DMS153 treated with DMSO at 0.1 percent for 48 hours (cell line): Measurements from ENCODE around the gene TBC1D13.
"Not testable (repeated sequence)": the region's sequence is repeated elsewhere in the genome, so short reads cannot be mapped to it uniquely, and the experiment has no call there.

Source experiments
- DNase-seq: peaks from one replicate; lab custom pipeline; 2025; ENCODE audit not compliant: unreplicated experiment; lab: John Stamatoyannopoulos, UW

The TBC1D13 gene, protein sequence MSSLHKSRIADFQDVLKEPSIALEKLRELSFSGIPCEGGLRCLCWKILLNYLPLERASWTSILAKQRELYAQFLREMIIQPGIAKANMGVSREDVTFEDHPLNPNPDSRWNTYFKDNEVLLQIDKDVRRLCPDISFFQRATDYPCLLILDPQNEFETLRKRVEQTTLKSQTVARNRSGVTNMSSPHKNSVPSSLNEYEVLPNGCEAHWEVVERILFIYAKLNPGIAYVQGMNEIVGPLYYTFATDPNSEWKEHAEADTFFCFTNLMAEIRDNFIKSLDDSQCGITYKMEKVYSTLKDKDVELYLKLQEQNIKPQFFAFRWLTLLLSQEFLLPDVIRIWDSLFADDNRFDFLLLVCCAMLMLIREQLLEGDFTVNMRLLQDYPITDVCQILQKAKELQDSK

DNA sequence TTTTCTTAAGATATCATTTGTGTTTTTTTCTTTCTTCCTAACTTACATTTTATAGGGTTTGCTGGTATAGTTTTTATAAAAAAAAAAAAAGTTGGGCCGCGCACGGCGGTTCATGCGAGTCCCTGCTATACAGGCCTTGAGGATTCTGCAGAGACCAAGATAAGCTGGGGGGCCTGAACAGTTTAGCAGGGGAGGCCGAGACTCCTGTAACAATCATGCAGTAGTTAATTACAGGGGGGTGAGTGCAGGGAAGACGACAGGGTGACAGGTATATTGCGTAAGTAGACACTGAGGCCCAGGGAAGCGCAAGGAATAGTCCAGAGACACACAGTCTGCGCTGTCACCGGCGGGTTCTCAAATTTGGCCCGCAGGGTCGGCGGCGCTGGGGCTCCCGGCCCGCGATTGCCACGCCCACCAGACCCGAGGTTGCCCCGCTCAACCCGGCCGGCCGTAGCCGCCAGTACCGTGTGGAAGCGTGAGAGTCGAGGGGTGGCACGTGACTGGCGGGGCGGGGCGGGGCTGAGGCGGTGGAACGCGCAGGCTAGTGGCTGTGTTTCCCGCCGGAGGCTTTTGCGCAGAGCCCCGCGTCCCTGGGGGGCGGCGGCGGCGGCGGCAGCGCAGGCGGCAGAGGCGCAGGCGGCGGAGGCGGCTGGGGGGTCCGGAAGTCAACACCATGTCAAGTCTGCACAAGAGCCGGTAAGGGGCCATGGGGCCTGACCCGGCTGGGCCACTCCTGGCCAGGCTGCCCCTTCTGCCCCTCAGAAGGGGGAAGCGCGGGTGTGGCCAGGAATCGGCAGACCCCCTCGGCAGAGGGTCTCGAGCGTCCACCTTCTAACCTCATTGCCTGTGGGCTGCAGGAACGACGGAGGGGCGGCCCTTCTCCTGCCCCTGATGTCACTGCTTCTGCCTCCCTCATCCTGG, at the start of gene TBC1D13:
TBC1D13 (plus strand) TSS at position 573 of the 921 bp plus-strand sequence; CDS start at position 674, 101 bp downstream.
- DNase-seq = peak; percentile 65

DNA sequence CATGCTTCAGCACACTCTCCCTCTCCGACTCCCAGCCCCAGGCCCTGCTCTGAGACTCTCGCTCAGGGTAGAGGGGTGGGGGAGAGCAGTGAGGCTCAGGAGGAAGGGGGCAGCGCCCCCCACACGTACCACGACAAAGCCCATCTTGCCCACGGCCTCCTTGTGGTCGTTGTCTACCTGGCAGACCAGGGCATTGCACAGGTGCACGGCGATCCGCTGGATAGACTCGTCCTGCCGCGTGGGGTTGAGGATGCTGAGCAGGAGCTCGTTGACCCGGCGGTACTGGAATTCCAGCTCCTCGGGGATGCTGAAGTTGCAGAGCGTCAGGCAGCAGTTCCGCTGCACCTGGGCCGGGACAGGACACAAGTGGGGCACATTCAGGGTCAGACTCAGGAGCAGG, 44.7 kb upstream of the TBC1D13 start:
- no peak for DNase-seq

DNA sequence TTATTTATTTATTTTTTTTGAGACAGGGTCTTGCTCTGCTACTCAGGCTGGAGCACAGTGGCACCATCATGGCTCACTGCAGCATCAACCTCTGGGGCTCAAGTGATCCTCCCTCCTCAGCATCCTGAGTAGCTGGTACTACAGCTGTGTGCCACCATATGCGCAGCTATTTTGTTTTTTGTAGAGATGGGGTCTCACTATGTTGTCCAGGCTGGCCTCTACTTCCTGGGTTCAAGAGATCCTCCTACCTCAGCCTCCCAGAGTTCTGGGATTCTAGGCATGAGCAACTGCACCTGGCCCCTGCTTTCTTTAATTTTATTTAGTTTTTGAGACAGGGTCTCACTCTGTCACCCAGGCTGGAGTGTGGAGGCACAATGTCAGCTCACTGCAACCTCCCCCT, 43.6 kb upstream of the TBC1D13 start:
- no peak for DNase-seq

DNA sequence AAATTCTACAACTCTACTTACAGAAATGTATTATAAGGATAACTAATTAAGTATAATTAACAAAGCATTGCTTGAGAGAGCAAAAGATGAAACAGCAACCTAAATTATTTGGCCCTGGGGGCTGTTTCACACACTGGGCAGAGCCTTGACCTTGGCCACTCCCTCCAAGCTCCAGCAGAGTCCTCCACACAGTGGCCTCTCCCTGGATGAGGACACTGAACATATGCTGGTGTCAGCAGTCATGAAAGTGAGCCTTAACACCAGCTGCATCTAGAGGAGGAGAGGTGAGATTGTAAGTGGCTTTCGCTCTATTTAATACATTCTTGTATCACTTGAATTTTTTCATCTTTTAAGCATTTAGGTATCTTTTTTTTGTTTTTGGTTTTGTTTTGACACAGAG, 39.8 kb upstream of the TBC1D13 start:
- DNase-seq = no peak

DNA sequence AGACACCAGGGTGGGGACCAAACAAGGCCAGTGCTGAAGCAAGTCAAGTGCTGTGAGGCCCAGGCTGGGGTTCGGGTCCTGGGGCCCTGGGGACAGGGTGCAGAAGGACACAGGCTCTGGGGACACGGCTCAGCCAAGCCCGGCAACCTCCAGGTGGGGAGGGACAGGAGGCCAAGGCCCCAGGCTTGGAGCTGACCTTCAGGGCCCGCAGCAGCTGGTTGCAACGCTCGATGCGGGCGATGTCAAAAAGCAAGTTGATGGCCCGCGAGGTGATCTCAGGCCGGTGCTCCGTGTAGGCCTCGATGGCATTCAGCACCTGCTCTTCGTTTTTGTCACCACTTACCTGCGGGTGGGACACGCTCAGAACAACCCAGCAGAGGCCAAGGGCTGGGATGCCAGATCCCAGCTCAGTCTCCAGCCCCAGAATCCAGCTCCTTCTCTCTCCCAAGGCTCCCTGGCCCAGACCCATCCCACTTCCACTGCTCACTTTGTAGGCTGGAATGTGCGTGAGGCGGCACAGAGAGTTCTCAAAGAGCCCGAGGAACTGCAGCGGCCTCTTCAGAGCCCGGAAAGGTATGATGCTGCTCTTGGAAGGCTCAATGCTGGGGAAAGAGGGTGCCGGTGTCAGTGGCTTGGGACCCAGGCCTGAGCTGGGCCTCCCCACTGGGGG, 36.0 kb upstream of the TBC1D13 start:
- DNase-seq = no peak

DNA sequence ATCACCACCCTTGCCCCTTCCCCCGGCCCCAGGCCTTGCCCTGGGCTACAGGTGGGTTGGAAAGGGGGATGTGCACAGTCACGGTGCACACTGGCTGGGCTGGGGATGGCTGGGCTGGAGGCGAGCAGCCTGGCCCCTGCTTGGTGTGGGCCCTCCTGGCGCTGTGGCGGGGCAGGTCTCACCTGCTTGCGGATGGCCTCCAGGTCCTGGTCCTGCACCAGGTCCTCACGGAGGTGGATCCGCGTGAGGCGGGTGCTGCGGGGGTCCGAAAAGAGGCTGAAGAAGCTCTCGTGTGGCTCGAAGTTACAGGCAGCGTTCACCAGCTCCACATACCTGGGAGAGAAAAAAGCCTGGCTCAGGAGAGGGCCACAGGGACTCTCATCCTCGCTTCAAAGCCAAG, 33.4 kb upstream of the TBC1D13 start:
- no peak for DNase-seq

DNA sequence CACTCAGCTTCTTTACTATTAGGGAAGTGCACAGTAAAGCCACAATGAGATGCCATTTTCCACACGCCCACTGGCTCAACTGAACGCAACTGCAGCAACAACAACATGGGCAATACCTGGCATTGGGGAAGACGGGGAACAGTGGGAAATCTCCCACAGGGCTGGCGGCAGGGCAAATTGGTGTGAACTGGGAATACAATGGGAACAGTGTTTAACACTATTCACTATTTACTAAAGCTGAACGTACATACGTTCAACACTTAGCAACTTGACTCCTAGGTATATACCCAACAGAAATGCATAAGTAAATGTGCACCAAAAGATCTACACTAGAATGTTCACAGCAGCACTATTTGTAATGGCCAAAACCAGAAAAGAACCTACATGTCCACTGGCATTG, 29.5 kb upstream of the TBC1D13 start:
- no peak for DNase-seq

DNA sequence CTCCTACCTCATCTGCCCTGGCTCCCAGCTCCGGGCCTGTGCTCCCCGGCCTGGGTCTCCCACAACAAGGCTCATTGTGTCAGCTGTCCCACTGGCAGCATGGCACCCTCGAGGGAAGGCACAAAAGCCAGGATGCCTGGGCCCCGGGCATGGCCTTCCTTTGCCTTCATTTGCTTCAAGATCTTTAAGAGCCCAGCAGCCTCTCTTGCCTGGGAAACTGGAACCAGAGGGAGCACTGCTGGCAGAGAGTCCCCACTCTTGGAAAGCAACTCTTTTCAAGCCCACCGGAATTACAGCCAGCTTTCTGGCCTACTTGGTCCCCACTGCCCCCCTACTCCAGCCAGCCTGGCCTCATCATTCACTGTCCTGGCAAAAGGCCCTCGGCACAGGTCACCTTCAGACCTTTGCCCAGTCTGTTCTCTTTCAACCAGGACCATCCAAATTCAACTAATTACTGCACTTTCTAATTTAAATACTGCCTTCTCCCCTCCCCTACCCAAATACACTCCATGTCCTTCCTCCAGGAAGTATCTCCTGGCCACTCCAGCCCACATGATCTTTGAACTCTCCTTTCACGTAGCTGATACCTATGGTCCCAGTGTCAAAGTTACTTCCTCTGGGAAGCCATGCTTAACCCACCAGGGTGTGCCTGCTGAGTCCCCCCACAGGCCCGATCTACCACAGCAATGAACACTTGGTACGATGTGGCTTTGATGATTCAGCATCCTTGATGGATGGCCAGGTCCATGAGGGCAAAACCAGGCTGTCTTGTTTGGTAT, 24.2 kb upstream of the TBC1D13 start:
- DNase-seq = no peak

DNA sequence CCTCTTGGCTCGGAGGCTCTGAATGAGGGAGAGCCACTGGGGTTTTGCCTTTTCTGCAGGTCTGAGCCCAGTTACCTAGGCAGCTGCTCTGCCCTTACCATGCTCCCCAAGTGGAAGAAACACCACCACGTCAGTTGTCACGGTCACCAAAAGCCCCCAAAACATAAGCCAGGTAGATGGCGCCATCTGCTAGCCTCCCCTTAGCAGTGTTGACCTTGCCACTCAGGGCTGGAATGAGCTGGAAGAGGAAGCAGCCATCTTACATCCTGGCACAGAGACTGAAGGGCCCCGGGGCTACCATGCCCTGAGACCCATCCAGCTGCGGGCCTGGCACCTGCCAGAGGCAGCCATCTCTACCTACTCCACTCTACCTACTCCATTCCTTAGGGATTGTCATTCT, 22.7 kb upstream of the TBC1D13 start:
- no peak for DNase-seq

DNA sequence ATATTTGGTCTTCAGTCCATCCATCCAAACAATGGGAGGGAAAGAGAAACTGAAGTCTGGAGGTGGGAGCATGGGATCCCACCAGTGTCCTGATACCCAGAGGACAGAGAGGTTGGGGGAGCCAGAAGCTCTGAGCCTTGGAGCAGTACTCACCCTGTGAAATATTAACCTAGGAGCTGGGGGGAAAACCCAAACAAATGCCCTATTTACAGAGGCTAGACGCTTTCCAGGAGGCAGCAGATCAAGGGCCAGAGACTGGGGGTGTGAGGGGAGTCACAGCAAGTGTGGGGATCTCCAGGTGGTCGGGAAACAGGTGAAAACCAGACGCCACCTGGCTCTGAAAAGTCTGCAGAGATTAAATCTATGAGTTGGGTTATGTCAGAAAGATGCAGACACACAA, 21.6 kb upstream of the TBC1D13 start:
- DNase-seq = no peak

DNA sequence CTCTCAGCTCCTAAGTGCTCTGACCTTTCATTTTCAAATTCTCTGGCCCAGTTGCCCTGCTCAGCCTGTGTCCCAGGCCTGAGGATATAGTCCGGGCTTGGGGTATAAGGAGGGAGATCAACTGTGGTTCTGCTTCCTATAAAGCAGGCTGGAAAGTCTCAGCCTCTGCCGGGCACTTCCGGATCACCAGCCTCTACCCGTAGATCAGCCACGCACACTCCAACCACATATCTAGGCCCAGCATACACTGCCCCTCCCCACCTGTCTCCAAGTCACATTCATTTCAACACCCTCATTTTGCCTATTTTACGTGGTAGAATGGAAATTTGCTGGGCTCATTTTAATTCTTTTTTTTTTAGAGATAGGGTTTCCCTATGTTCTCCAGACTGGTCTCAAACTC, 18.4 kb upstream of the TBC1D13 start:
- DNase-seq = no peak

DNA sequence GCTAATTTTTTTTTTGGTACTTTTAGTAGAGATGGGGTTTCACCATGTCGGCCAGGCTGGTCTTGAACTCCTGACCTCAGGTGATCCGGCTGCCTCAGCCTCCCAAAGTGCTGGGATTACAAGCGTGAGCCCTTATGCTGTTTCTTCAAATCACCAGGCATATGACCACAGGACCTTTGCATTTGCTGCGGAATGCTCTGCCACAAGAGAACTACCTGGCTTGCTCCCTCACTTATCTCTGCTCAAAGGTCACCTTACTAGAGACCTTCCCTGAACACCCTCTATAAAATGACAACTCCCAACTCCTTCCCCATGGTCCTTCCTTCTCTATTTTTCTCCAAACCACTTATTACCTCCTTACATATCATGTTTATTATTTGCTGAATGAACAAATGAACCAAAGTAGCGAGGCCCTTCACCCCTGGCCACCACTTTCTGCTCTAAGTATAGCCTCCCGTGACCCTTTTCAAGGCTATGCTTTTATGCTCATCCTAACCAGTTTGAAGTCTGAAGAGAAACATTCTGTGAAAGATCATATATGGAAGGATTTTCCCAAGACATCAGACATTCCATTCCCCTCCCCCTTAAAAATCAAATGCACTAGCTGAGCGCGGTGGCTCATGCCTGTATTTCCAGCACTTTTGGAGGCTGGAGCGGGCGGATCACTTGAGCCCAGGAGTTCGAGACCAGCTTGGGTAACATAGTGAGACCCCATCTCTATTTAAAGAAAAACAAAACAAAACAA, 16.6 kb upstream of the TBC1D13 start:
- DNase-seq = no peak

DNA sequence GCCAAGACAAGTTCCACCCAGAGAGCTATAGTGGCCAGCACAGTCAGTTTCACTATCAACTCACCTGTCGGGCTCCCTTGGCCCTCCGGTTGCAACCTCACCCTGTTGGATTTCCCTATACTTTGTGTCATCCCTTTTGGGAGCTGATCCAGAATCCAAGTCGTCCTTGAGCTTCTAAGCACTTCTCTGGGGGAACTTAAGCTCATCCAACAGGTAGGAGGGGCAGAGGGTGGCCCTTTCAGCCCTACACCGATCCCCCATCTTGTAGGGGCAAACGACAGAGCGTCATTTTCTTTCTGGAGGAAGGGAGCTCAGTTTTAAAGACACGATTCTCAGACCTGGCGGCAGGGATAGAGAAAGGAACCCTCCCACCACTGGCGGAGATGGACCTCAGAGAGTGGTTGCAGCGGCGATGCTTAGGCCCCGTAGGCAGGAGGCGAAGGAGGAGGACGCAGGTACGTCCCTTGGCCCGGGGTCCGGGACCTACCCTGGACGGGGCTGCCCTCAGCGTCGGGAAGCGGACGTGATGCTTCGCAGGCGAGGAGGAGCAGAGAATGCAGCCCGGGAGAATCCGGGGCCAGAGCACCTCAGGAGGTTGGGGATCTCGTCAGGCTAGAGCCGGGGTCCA, 15.8 kb upstream of the TBC1D13 start:
- DNase-seq = no peak

DNA sequence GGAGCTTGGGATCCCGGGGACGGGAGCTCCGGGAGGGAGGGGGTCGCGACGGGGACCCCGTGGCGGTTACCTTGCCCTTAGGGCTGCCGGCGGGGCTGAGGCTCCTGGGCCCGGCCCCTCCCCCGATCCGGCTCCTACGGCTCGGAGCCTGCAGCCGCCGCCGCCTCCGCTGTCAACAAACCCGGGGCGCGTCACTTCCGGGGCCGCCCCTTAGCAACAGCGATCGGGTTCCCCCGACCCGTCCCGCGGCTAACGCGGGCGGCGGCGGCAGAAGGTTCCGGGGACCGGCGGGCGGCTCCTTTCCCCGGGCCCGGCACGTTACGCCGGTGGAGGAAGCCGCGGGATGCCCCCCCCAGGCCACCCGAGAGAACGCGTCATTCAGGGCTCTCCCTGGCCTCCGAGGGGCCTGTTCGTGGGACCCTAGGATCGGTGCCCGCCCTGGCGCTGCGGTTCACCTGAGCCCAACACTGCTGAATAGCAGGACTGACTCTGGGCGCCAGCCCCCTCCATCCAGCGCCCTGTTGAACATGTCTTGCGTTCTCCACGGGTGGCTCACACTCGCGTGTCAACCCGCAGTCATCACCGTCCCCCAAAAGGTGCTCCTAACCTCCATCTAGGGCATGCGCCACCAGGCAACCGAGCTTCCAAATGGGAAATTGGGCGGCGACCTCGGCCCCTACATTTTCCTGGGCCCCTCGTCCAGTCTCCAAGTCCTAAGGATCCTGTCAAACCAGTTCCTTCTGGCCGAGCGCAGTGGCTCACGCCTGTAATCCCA, 15.1 kb upstream of the TBC1D13 start, which contains the start of gene ZER1:
ZER1 (minus strand) TSS at position 183 of the 775 bp plus-strand sequence. CDS start 16,362 bp downstream, outside the sequence.
- peak; percentile 82 for DNase-seq

DNA sequence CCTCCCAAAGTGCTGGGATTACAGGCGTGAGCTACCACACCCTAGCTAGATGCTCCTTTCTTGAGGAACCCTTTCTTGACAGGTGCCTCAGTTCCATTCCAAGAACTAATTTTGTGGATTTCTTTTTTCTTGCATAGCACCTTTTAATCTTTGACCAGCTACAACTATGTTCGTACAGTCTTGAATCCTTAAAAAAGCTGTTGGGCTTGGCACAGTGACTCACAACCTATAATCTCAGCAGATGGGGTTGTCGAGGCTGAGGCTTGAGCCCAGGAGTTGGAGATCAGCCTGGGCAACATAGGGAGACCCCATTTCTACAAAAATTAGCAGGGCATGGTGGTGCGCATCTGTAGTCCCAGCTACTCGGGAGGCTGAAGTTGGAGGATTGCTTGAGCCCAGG, 14.0 kb upstream of the TBC1D13 start:
- DNase-seq = no peak

DNA sequence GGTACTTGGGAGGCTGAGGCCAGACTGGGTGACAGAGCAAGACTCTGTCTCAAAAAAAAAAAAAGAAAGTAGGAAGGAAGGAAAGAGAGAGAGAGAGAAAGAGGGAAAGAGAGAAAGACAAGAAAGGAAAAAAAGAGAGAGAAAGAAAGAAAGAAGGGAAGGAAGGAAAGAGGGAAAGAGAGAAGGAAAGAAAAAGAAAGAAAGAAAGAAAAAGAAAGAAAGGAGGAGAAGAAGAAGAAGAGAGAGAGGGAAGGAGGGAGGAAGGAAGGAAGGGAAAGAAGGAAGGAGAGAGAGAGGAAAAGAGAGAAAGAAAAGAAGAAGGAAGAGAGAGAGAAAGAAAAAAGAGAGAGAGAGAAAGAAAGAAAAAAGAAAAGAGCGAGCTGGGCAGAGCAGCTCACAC, 12.2 kb upstream of the TBC1D13 start:
- no peak for DNase-seq

DNA sequence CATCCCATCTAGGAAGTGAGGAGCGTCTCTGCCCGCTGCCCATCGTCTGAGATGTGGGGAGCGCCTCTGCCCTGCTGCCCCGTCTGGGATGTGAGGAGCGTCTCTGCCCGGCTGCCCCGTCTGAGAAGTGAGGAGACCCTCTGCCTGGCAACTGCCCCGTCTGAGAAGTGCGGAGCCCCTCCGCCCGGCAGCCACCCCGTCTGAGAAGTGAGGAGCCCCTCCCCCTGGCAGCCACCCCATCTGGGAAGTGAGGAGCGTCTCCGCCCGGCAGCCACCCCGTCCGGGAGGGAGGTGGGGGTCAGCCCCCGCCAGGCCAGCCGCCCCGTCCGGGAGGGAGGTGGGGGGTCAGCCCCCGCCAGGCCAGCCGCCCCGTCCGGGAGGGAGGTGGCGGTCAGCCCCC, 7.0 kb upstream of the TBC1D13 start:
- not testable (repeated sequence) for DNase-seq

DNA sequence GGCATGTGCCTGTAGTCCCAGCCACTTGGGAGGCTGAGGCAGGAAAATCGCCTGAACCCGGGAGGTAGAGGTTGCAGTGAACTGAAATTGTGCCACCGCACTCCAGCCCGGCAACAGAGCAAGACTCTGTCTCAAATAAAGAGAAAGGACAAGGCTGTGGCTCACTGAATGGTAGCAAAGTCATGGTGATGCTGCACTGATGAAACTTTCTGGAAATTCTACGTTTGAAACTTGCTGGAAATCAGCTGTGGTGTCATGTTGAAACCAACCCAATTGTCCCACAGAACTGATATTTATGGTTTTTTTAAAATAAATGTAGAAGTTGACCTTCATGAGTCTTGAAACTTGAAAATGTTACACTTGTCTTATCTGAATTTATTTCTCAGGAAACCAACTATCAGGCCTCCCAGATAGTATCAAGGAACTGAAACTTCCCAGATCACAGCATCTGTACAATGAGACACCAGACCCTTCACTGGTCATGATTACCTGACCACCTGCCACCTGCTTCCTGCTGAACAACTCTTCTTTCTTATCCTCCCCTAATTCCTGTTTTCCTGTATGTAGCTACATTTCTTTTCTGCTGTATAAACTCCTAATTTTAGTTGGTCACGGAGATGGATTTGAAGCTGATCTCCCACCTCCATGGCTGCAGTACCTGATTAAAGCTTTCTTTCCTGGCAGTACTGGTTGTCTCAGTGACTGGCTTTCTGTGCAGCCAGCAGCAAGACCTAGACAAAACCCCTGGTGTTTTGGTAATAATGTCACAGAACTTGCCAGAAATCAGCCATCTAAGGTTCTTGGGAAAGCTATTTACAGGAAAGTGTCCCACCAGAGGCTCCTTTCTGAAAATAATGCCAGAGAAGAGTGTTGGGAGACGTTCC, 5.6 kb upstream of the TBC1D13 start:
- DNase-seq = no peak
